Spleen (tissue), 11 donors: ENCODE results near the gene CNIH3. TPM values are rescaled to one million over a fixed set of nuclear protein-coding genes. Genes with fewer than 3 reads are reported as not detected.

Experiments
- DNase-seq: peaks from one replicate; pipeline ENCODE4 v3.0.0-alpha.2; 2020
- H3K27ac ChIP-seq, 8 donors: fragments of 200-600 bp; sonication (generic) in 7 of 8; 1 replicate in 4 of 8; 2 replicates in 4 of 8; pipeline versions ENCODE4 v1.5.0 to v1.8.0; 2016 to 2021; ENCODE audit warnings: inconsistent platforms in 4 of 8, mild to moderate bottlenecking in 4 of 8, moderate library complexity in 1 of 8
- H3K27me3 ChIP-seq, 7 donors: fragments of 200-600 bp; sonication (generic) in 6 of 7; replicated peaks in 1 of 7; 1 replicate in 4 of 7; 2 replicates in 3 of 7; pipeline versions ENCODE4 v1.5.0 to v1.8.0; 2016 to 2021; ENCODE audit warnings: inconsistent platforms in 3 of 7, mild to moderate bottlenecking in 1 of 7
- H3K36me3 ChIP-seq, 6 donors: fragments of 200-600 bp; sonication (generic) in 5 of 6; 1 replicate in 4 of 6; 2 replicates in 2 of 6; pipeline versions ENCODE4 v1.5.0 to v1.8.0; 2016 to 2021; ENCODE audit warnings: inconsistent platforms in 2 of 6
- H3K4me1 ChIP-seq, 6 donors: fragments of 200-600 bp; sonication (generic) in 5 of 6; 1 replicate in 3 of 6; 2 replicates in 3 of 6; pipeline versions ENCODE4 v1.5.0 to v1.8.0; 2016 to 2021; ENCODE audit warnings: inconsistent platforms in 3 of 6
- H3K4me3 ChIP-seq, 8 donors: fragments of 200-600 bp; sonication (generic) in 7 of 8; 1 replicate in 4 of 8; 2 replicates in 4 of 8; pipeline versions ENCODE4 v1.5.0 to v1.8.0; 2016 to 2021; ENCODE audit warnings: inconsistent platforms in 4 of 8, mild to moderate bottlenecking in 4 of 8, moderate library complexity in 2 of 8
- H3K9me3 ChIP-seq, 8 donors: fragments of 200-600 bp; sonication (generic) in 7 of 8; 1 replicate in 4 of 8; 2 replicates in 4 of 8; pipeline versions ENCODE4 v1.5.0 to v1.8.0; 2016 to 2021; ENCODE audit warnings: inconsistent platforms in 4 of 8
- CTCF ChIP-seq, 11 experiments: fragments of 200-600 bp in 7 of 11; fragments of 450-650 bp in 4 of 11; sonication (generic) in 4 of 11; IDR thresholded peaks in 8 of 11; conservative IDR thresholded peaks in 3 of 11; 1 replicate in 7 of 11; 2 replicates in 4 of 11; pipeline versions ENCODE4 v1.4.0 to v1.8.0; 2016 to 2021; ENCODE audit warnings: antibody characterized with exemption in 11 of 11, inconsistent platforms in 4 of 11, mild to moderate bottlenecking in 1 of 11
- POLR2A ChIP-seq, 3 donors: fragments of 450-650 bp; IDR thresholded peaks; one replicate each; pipeline ENCODE4 v1.5.1; 2017; ENCODE audit warnings: antibody characterized with exemption in 3 of 3, mild to moderate bottlenecking in 1 of 3
- POLR2AphosphoS5 ChIP-seq, 3 donors: sonication (generic); formaldehyde crosslinking; IDR thresholded peaks; one replicate each; pipeline ENCODE4 v1.5.1; 2017; ENCODE audit warnings: antibody characterized with exemption in 3 of 3
- WGBS, 5 donors: extraction: QIAGEN DNeasy Blood & Tissue Kit in 3 of 5; methylation state at CpG; one replicate each; pipeline versions ENCODE4 v1.1.5 to v1.1.7; 2013 to 2018; 5-methylcytosine and 5-hydroxymethylcytosine counted together
- intact Hi-C: fragments of 100-400 bp; cut with DNase I; formaldehyde crosslinking; loops from one replicate; pipeline ENCODE4 v1.15.0; 2023; ENCODE audit warnings: low total_unique reads
- polyA plus RNA-seq, 3 donors: library from polyadenylated mRNA; stranded (reverse); fragments of 200-250 nt; gene quantifications; one replicate each; pipeline ENCODE4 v1.2.1, GENCODE V29; 2013
- total RNA-seq, 7 donors: library from RNA; depleted of rRNA in 3 of 7; stranded (reverse); fragments of >200 nt in 3 of 7; fragmentation: NEBNext Ultra II Directional in 4 of 7; extraction: Animal tissue kit (Norgen Biotek cat#: 25700) in 4 of 7; gene quantifications; one replicate each; pipeline versions ENCODE4 v1.1.0 to v1.2.1, GENCODE V29; 2016 to 2021
- donor health status: healthy with polysubstance abuse.
- donor health status: DM: no; HTN: no; CAD: no; lungs with moderate emphysema.
- donor health status: DM: no; HTN: no; CAD: no.
- donor health status: Bipolar disorder and iron deficiency.
- donor health status: healthy.
- donor health status: DM: no; HTN: no; CAD: no.
- donor health status: DM: yes; HTN: yes; CAD: no.

CNIH3 gene
- total and polyA plus RNA-seq, 10 donors, result 0.68 to 4.1 (median 2.0) TPM

GRCh38 chr1:224691148-224691925 is 75.2 kb downstream of the CNIH3 start:
- no peak for DNase-seq
- Histone ChIP-seq H3K4me3 (no peak overlapping the region), H3K27me3 (peaks cover 0 to 5% (median 0%) of the 10 kb centered on the region in 7 donors), H3K9me3 (no peaks in the 10 kb centered on the region), H3K36me3 (no peaks in the 10 kb centered on the region), H3K27ac (no peak overlapping the region), H3K4me1 (peaks cover 0 to 4% (median 0%) of the 10 kb centered on the region in 6 donors)
- 67 to 79% (median 69%) methylated on average over 4 of the region's 4 CpGs for WGBS, 5 donors
- TF ChIP-seq CTCF (IDR thresholded peaks at IDR 0.05 in 8 of 11, conservative IDR thresholded peaks at IDR 0.05 in 3 of 11) (no peak), POLR2AphosphoS5 (IDR thresholded peaks at IDR 0.05) (no peak), POLR2A (IDR thresholded peaks at IDR 0.05) (no peak)
- intact Hi-C loops, result no loop called here

GRCh38 chr1:224694969-224695368 is 78.9 kb downstream of the CNIH3 start:
- intact Hi-C loops, result no loop called here
- H3K4me3 ChIP-seq, result no peak overlapping the region
- DNase-seq, result no peak

GRCh38 chr1:224696021-224696420 is 79.9 kb downstream of the CNIH3 start:
- intact Hi-C loops, result no loop called here
- no peaks in the 10 kb centered on the region for H3K27me3 ChIP-seq
- no peak overlapping the region for H3K4me3 ChIP-seq
- H3K36me3 ChIP-seq, result no peaks in the 10 kb centered on the region
- peak overlapping the region in 6 of 8 donors; percentile 0 to 63 (median 40) for H3K27ac ChIP-seq
- DNase-seq, result no peak
- H3K4me1 ChIP-seq, result peaks cover 0 to 4% (median 0%) of the 10 kb centered on the region in 6 donors
- H3K9me3 ChIP-seq, result no peaks in the 10 kb centered on the region
- 61 to 74% (median 71%) methylated on average over 2 of the region's 2 CpGs for WGBS, 5 donors
- TF ChIP-seq CTCF (IDR thresholded peaks at IDR 0.05 in 8 of 11, conservative IDR thresholded peaks at IDR 0.05 in 3 of 11) (no peak), POLR2AphosphoS5 (IDR thresholded peaks at IDR 0.05) (no peak), POLR2A (IDR thresholded peaks at IDR 0.05) (no peak)

More at GRCh38 chr1:224694969-224695368, 78.9 kb downstream of the CNIH3 start:
- Histone ChIP-seq H3K4me1 (peaks cover 0 to 4% (median 0%) of the 10 kb centered on the region in 6 donors), H3K27ac (no peak overlapping the region), H3K36me3 (no peaks in the 10 kb centered on the region), H3K27me3 (no peaks in the 10 kb centered on the region), H3K9me3 (no peaks in the 10 kb centered on the region)
- no peak for TF ChIP-seq CTCF (IDR thresholded peaks at IDR 0.05 in 8 of 11, conservative IDR thresholded peaks at IDR 0.05 in 3 of 11)
- WGBS, 5 donors, result 74 to 95% (median 87%) methylated on average over 3 of the region's 3 CpGs

- no peak for TF ChIP-seq POLR2A (IDR thresholded peaks at IDR 0.05)
- no peak for TF ChIP-seq CTCF (IDR thresholded peaks at IDR 0.05 in 8 of 11, conservative IDR thresholded peaks at IDR 0.05 in 3 of 11)
- no peak for TF ChIP-seq POLR2AphosphoS5 (IDR thresholded peaks at IDR 0.05)
- Histone ChIP-seq H3K4me3 (no peak overlapping the region), H3K36me3 (no peaks in the 10 kb centered on the region), H3K9me3 (no peaks in the 10 kb centered on the region), H3K27me3 (no peaks in the 10 kb centered on the region), H3K27ac (no peak overlapping the region), H3K4me1 (peaks cover 0 to 4% (median 0%) of the 10 kb centered on the region in 6 donors)
- DNase-seq, result no peak
- intact Hi-C loops, result no loop called here
- 80 to 89% (median 84%) methylated on average over 14 of the region's 14 CpGs for WGBS, 5 donors
These were observed 81.0 kb downstream of the CNIH3 start for GRCh38 chr1:224696891-224697765.
